HepG2 (cell line): ENCODE results near the gene ZNF605. TPM values are rescaled to one million over a fixed set of nuclear protein-coding genes. Genes with fewer than 3 reads are reported as not detected.
A peak's percentile ranks its signal among the peaks of the same experiment; 100 is the strongest.

Experiments used
- ATAD3A ChIP-seq: sonication (generic); formaldehyde crosslinking; IDR thresholded peaks from 2 replicates; pipeline ENCODE4 v1.4.0; 2020; ENCODE audit warnings: missing genetic modification reagents
- CCAR2 ChIP-seq: fragments of 200-400 bp; formaldehyde crosslinking; optimal IDR thresholded peaks from 2 replicates; pipeline ENCODE3; 2018; ENCODE audit warnings: low read depth, mild to moderate bottlenecking, low read length, moderate library complexity
- GLI4 ChIP-seq: sonication (generic); formaldehyde crosslinking; IDR thresholded peaks from 2 replicates; pipeline ENCODE4 v1.5.1; 2020; ENCODE audit warnings: missing genetic modification reagents, mild to moderate bottlenecking, moderate library complexity, borderline replicate concordance
- GTF2F1 ChIP-seq: fragments of 150-350 bp; IDR thresholded peaks from 2 replicates; pipeline ENCODE4 v1.6.1; 2014; ENCODE audit warnings: low read length
- HDAC1 ChIP-seq: sonication (generic); formaldehyde crosslinking; IDR thresholded peaks from 2 replicates; pipeline ENCODE4 v1.5.1; 2020; ENCODE audit warnings: mild to moderate bottlenecking, missing genetic modification reagents
- HDAC2 ChIP-seq: sonication (generic); formaldehyde crosslinking; IDR thresholded peaks from 2 replicates; pipeline ENCODE4 v1.4.0; 2020; ENCODE audit warnings: missing genetic modification reagents
- HDAC6 ChIP-seq: fragments of 200-600 bp; sonication (generic); IDR thresholded peaks from 2 replicates; pipeline ENCODE4 v1.7.0; 2017; ENCODE audit warnings: mild to moderate bottlenecking, antibody characterized with exemption, low read length, low read depth
- HOXA5 ChIP-seq: sonication (generic); formaldehyde crosslinking; IDR thresholded peaks from 2 replicates; pipeline ENCODE4 v1.4.0; 2020; ENCODE audit warnings: missing genetic modification reagents
- KDM5B ChIP-seq: sonication (generic); formaldehyde crosslinking; IDR thresholded peaks from 2 replicates; pipeline ENCODE4 v1.4.0; 2020; ENCODE audit warnings: missing genetic modification reagents, mild to moderate bottlenecking, borderline replicate concordance
- KLF12 ChIP-seq: sonication (generic); formaldehyde crosslinking; IDR thresholded peaks from 2 replicates; pipeline ENCODE4 v1.4.0; 2020; ENCODE audit warnings: missing genetic modification reagents, borderline replicate concordance
- KLF16 ChIP-seq, 2 experiments: sonication (generic) in 1 of 2; formaldehyde crosslinking in 1 of 2; IDR thresholded peaks; 2 replicates each; pipeline versions ENCODE4 v1.6.1 to v1.8.0; 2016 to 2023; ENCODE audit warnings: missing genetic modification reagents in 2 of 2, missing compliant biosample characterization in 1 of 2
- NPAS2 ChIP-seq: sonication (generic); formaldehyde crosslinking; IDR thresholded peaks from 2 replicates; pipeline ENCODE4 v1.8.0; 2022; ENCODE audit warnings: mild to moderate bottlenecking, missing genetic modification reagents, borderline replicate concordance
- SAFB2 ChIP-seq: sonication (generic); formaldehyde crosslinking; IDR thresholded peaks from 2 replicates; pipeline ENCODE4 v1.5.1; 2020; ENCODE audit warnings: missing genetic modification reagents, low read depth, mild to moderate bottlenecking, borderline replicate concordance
- SIN3B ChIP-seq: fragments of 150-350 bp; IDR thresholded peaks from 2 replicates; pipeline ENCODE4 v1.6.1; 2014; ENCODE audit warnings: low read length
- TBX2 ChIP-seq: sonication (generic); formaldehyde crosslinking; IDR thresholded peaks from 2 replicates; pipeline ENCODE4 v1.5.0; 2020; ENCODE audit warnings: missing genetic modification reagents, mild to moderate bottlenecking, borderline replicate concordance
- ZBTB7A ChIP-seq: sonication (generic); formaldehyde crosslinking; IDR thresholded peaks from 2 replicates; pipeline ENCODE4 v1.8.0; 2022; ENCODE audit warnings: mild to moderate bottlenecking, missing genetic modification reagents
- ZNF431 ChIP-seq: sonication (generic); formaldehyde crosslinking; IDR thresholded peaks from 2 replicates; pipeline ENCODE4 v1.9.0; 2022; ENCODE audit warnings: missing genetic modification reagents, low read depth, mild to moderate bottlenecking, borderline replicate concordance
- ZNF782 ChIP-seq: sonication (generic); formaldehyde crosslinking; IDR thresholded peaks from 2 replicates; pipeline ENCODE4 v1.4.0; 2020; ENCODE audit warnings: missing genetic modification reagents, mild to moderate bottlenecking, borderline replicate concordance
- ZNF790 ChIP-seq: sonication (generic); formaldehyde crosslinking; IDR thresholded peaks from 2 replicates; pipeline ENCODE4 v1.8.0; 2022; ENCODE audit warnings: missing genetic modification reagents, mild to moderate bottlenecking, borderline replicate concordance
- ZNF878 ChIP-seq: sonication (generic); formaldehyde crosslinking; IDR thresholded peaks from 2 replicates; pipeline ENCODE4 v1.8.1; 2023; ENCODE audit warnings: mild to moderate bottlenecking, missing genetic modification reagents, moderate library complexity
- polyA plus RNA-seq, 8 experiments: library from polyadenylated mRNA; depleted of rRNA in 3 of 8; stranded (reverse) in 7 of 8; unstranded in 1 of 8; fragments of >200 nt; fragmentation: Illumina TruSeq in 4 of 8; extraction: Trizol in 4 of 8; gene quantifications; 2 replicates each; pipeline versions ENCODE4 v1.2.1 to v1.2.3, GENCODE V29; 2011 to 2016; ENCODE audit warnings: low read depth in 4 of 8, missing spikeins in 1 of 8, mixed read lengths in 1 of 8; ENCODE audit not compliant: insufficient read depth in 1 of 8
- total RNA-seq, 5 experiments: library from RNA; depleted of rRNA; stranded (reverse); fragments of >200 nt; fragmentation: Illumina TruSeq; extraction: Trizol; gene quantifications; 2 replicates each; pipeline ENCODE4 v1.2.3, GENCODE V29; 2016; ENCODE audit warnings: low read depth in 1 of 5
- TF ChIP-seq, protein P1 (sequence below): sonication (generic); formaldehyde crosslinking; IDR thresholded peaks from 2 replicates; pipeline ENCODE4 v1.8.0; 2022; ENCODE audit warnings: missing genetic modification reagents, low read depth, mild to moderate bottlenecking, borderline replicate concordance
- TF ChIP-seq, protein P2 (sequence below): sonication (generic); formaldehyde crosslinking; IDR thresholded peaks from 2 replicates; pipeline ENCODE4 v1.4.0; 2020; ENCODE audit warnings: missing genetic modification reagents
- TF ChIP-seq, protein P3 (sequence below): sonication (generic); formaldehyde crosslinking; IDR thresholded peaks from 2 replicates; pipeline ENCODE4 v1.5.0; 2020; ENCODE audit warnings: missing genetic modification reagents

ZNF605 gene
- total and polyA plus RNA-seq, 2 of the 13 experiments (the other 11 are each of a cell fraction or from before 2014, with no cell fraction given), result 6.7 to 6.8 TPM

DNA sequence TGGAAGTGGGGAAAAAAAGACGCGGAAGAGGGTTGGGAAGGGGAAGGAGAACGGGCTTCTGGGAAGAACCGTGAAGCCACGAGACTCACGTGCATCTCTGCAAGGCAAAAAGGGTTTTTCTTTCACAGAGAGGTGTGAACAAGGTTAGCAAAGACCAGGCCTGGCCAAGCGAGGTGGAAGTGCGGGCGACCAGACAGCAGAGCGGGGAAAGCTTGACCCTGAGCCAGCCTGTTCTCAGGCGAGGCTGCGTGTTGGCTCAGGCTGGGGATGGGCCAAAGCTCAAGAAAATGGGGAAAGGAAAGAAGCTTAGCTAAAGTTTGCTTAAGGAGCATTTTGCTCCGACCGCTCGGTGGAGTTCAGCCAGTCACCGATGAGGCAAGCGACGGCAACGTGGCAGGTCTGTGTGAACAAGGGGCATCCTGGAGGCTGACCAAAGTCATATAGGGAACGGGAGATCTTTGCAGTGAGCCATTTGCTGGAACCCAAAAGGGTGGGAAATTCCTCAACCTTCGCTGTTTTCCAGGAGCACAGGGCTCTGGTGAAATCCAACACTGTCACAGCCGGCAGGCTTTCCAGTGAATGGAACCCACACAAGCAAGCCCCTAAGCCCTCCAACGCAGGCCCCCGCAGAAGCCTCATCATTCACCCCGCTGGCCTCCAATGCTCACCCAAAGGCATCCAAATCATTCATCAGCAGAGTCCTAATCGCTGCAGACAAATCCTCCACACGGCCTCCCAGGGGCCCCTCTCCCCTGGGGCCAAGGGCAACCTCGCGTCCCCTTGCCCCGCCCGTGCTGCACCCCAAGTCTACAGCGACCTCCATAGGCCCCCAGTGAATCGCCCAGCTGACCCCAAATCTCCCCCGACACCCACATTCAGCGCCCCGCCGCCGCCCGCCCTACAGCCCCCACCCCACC is 754 bp downstream of the ZNF605 start (continued):
- TF ChIP-seq SIN3B (no peak), ZNF782 (CRISPR knock-in tag) (no peak), HOXA5 (CRISPR knock-in tag) (no peak), ZNF878 (CRISPR knock-in tag) (no peak), NPAS2 (CRISPR knock-in tag) (peak; percentile 39; the same call in 1 of the 2 replicates), SAFB2 (0 out of 2 replicates have a peak, but pooled peaks have one; percentile 14), HDAC6 (no peak), ZNF431 (CRISPR knock-in tag) (0 out of 2 replicates have a peak, but pooled peaks have one; percentile 27), ZNF790 (CRISPR knock-in tag) (no peak), HDAC1 (CRISPR knock-in tag) (peak; percentile 39; the same call in 1 of the 2 replicates), ATAD3A (CRISPR knock-in tag) (no peak), TBX2 (CRISPR knock-in tag) (0 out of 2 replicates have a peak, but pooled peaks have one; percentile 33), KDM5B (CRISPR knock-in tag) (no peak), GLI4 (CRISPR knock-in tag) (peak; percentile 62; the same call in 1 of the 2 replicates), GTF2F1 (no peak), HDAC2 (CRISPR knock-in tag) (no peak), KLF12 (CRISPR knock-in tag) (no peak), ZBTB7A (CRISPR knock-in tag) (no peak), KLF16 (CRISPR knock-in tag; IDR thresholded peaks at IDR 0.05) (no peak), CCAR2 (no peak)
- TF ChIP-seq, protein P1, sequence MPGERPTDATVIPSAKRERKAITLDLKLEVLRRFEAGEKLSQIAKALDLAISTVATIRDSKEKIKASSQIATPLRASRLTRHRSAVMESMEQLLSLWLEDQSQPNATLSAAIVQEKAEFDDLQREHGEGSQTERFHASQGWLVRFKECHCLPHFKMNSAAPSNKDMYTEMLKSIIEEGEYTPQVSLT (CRISPR knock-in tag), result no peak
- TF ChIP-seq, protein P2, sequence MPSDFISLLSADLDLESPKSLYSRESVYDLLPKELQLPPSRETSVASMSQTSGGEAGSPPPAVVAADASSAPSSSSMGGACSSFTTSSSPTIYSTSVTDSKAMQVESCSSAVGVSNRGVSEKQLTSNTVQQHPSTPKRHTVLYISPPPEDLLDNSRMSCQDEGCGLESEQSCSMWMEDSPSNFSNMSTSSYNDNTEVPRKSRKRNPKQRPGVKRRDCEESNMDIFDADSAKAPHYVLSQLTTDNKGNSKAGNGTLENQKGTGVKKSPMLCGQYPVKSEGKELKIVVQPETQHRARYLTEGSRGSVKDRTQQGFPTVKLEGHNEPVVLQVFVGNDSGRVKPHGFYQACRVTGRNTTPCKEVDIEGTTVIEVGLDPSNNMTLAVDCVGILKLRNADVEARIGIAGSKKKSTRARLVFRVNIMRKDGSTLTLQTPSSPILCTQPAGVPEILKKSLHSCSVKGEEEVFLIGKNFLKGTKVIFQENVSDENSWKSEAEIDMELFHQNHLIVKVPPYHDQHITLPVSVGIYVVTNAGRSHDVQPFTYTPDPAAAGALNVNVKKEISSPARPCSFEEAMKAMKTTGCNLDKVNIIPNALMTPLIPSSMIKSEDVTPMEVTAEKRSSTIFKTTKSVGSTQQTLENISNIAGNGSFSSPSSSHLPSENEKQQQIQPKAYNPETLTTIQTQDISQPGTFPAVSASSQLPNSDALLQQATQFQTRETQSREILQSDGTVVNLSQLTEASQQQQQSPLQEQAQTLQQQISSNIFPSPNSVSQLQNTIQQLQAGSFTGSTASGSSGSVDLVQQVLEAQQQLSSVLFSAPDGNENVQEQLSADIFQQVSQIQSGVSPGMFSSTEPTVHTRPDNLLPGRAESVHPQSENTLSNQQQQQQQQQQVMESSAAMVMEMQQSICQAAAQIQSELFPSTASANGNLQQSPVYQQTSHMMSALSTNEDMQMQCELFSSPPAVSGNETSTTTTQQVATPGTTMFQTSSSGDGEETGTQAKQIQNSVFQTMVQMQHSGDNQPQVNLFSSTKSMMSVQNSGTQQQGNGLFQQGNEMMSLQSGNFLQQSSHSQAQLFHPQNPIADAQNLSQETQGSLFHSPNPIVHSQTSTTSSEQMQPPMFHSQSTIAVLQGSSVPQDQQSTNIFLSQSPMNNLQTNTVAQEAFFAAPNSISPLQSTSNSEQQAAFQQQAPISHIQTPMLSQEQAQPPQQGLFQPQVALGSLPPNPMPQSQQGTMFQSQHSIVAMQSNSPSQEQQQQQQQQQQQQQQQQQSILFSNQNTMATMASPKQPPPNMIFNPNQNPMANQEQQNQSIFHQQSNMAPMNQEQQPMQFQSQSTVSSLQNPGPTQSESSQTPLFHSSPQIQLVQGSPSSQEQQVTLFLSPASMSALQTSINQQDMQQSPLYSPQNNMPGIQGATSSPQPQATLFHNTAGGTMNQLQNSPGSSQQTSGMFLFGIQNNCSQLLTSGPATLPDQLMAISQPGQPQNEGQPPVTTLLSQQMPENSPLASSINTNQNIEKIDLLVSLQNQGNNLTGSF, result no peak
- TF ChIP-seq, protein P3, sequence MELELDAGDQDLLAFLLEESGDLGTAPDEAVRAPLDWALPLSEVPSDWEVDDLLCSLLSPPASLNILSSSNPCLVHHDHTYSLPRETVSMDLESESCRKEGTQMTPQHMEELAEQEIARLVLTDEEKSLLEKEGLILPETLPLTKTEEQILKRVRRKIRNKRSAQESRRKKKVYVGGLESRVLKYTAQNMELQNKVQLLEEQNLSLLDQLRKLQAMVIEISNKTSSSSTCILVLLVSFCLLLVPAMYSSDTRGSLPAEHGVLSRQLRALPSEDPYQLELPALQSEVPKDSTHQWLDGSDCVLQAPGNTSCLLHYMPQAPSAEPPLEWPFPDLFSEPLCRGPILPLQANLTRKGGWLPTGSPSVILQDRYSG (CRISPR knock-in tag), result 0 out of 2 replicates have a peak, but pooled peaks have one; percentile 50
